C1 segment of cervical spinal cord (tissue), 14 donors: ENCODE results near the gene DCTD.

Source experiments
- DNase-seq, 14 donors: peaks; one replicate each; lab custom pipeline; 2025; lab: John Stamatoyannopoulos, UW

DCTD gene

GRCh38 chr4:182842104-182842600 is 75.0 kb downstream of the DCTD start:
- no peak for DNase-seq

DNA sequence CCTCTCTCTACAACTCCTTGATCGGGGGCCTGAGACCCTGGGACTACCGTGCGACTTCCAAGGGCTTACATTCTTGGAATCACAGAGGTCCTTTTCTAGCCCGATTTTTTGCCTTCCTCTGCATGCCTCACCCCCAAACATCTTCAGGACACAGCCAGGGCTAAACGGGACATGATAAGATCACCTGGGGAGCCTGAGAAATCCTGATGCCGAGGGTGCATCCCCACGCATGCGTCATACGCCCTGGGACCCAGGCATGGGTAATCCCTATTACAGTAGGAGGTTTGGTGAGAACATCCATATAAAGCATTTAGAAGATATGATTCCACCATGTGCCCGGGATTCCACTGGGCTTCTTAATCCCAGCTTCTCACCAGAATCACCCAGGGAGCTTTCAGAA is 77.1 kb downstream of the DCTD start:
- no peak for DNase-seq
